Measurements from ENCODE around the gene IGF1R. TPM values are rescaled to one million over a fixed set of nuclear protein-coding genes. Genes with fewer than 3 reads are reported as not detected.

The IGF1R gene
- total and polyA plus RNA-seq, 2 of the 13 experiments (the other 11 are each of a cell fraction or from before 2014, with no cell fraction given) = 15.9 to 18.4 TPM

GRCh38 chr15:98843844-98844243 lies 195.5 kb downstream of the IGF1R start (continued):
- TF ChIP-seq, protein P1, sequence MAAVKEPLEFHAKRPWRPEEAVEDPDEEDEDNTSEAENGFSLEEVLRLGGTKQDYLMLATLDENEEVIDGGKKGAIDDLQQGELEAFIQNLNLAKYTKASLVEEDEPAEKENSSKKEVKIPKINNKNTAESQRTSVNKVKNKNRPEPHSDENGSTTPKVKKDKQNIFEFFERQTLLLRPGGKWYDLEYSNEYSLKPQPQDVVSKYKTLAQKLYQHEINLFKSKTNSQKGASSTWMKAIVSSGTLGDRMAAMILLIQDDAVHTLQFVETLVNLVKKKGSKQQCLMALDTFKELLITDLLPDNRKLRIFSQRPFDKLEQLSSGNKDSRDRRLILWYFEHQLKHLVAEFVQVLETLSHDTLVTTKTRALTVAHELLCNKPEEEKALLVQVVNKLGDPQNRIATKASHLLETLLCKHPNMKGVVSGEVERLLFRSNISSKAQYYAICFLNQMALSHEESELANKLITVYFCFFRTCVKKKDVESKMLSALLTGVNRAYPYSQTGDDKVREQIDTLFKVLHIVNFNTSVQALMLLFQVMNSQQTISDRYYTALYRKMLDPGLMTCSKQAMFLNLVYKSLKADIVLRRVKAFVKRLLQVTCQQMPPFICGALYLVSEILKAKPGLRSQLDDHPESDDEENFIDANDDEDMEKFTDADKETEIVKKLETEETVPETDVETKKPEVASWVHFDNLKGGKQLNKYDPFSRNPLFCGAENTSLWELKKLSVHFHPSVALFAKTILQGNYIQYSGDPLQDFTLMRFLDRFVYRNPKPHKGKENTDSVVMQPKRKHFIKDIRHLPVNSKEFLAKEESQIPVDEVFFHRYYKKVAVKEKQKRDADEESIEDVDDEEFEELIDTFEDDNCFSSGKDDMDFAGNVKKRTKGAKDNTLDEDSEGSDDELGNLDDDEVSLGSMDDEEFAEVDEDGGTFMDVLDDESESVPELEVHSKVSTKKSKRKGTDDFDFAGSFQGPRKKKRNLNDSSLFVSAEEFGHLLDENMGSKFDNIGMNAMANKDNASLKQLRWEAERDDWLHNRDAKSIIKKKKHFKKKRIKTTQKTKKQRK (IDR thresholded peaks at IDR 0.05; ENCODE audit: low read length) = no peak
- no peak for TF ChIP-seq ZNF546 (CRISPR knock-in tag; conservative IDR thresholded peaks at IDR 0.05)
- TF ChIP-seq, protein P2, sequence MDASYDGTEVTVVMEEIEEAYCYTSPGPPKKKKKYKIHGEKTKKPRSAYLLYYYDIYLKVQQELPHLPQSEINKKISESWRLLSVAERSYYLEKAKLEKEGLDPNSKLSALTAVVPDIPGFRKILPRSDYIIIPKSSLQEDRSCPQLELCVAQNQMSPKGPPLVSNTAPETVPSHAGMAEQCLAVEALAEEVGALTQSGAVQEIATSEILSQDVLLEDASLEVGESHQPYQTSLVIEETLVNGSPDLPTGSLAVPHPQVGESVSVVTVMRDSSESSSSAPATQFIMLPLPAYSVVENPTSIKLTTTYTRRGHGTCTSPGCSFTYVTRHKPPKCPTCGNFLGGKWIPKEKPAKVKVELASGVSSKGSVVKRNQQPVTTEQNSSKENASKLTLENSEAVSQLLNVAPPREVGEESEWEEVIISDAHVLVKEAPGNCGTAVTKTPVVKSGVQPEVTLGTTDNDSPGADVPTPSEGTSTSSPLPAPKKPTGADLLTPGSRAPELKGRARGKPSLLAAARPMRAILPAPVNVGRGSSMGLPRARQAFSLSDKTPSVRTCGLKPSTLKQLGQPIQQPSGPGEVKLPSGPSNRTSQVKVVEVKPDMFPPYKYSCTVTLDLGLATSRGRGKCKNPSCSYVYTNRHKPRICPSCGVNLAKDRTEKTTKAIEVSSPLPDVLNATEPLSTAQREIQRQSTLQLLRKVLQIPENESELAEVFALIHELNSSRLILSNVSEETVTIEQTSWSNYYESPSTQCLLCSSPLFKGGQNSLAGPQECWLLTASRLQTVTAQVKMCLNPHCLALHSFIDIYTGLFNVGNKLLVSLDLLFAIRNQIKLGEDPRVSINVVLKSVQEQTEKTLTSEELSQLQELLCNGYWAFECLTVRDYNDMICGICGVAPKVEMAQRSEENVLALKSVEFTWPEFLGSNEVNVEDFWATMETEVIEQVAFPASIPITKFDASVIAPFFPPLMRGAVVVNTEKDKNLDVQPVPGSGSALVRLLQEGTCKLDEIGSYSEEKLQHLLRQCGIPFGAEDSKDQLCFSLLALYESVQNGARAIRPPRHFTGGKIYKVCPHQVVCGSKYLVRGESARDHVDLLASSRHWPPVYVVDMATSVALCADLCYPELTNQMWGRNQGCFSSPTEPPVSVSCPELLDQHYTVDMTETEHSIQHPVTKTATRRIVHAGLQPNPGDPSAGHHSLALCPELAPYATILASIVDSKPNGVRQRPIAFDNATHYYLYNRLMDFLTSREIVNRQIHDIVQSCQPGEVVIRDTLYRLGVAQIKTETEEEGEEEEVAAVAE (CRISPR knock-in tag; IDR thresholded peaks at IDR 0.05; ENCODE audit: borderline replicate concordance) = no peak; the same call in 1 of the 2 replicates
- no peak; the same call in 1 of the 2 replicates for TF ChIP-seq HOMEZ (CRISPR knock-in tag; IDR thresholded peaks at IDR 0.05; ENCODE audit: low read depth)
- TF ChIP-seq NFKBIZ (CRISPR knock-in tag; IDR thresholded peaks at IDR 0.05) = no peak
- 0 out of 2 replicates have a peak, but pooled peaks have one; percentile 46 for TF ChIP-seq SNAPC2 (CRISPR knock-in tag; IDR thresholded peaks at IDR 0.05)
- no peak for TF ChIP-seq E2F2 (CRISPR knock-in tag; IDR thresholded peaks at IDR 0.05; ENCODE audit: borderline replicate concordance)
- no peak for TF ChIP-seq ZFX (CRISPR knock-in tag; IDR thresholded peaks at IDR 0.05; ENCODE audit: low read depth)
- TF ChIP-seq CENPX (CRISPR knock-in tag; IDR thresholded peaks at IDR 0.05) = no peak
- TF ChIP-seq MIER3 (CRISPR knock-in tag; IDR thresholded peaks at IDR 0.05; ENCODE audit: borderline replicate concordance) = peak; percentile 73; the same call in 1 of the 2 replicates
- no peak for TF ChIP-seq ZMAT3 (CRISPR knock-in tag; conservative IDR thresholded peaks at IDR 0.05)
- TF ChIP-seq ZSCAN31 (CRISPR knock-in tag; IDR thresholded peaks at IDR 0.05; ENCODE audit: low read depth) = no peak
- no peak for TF ChIP-seq SRSF9 (IDR thresholded peaks at IDR 0.05; ENCODE audit: borderline replicate concordance, insufficient read depth, low read depth, low read length, poor library complexity, severe bottlenecking)
- TF ChIP-seq ZSCAN30 (CRISPR knock-in tag; IDR thresholded peaks at IDR 0.05) = no peak
- TF ChIP-seq, protein P3, sequence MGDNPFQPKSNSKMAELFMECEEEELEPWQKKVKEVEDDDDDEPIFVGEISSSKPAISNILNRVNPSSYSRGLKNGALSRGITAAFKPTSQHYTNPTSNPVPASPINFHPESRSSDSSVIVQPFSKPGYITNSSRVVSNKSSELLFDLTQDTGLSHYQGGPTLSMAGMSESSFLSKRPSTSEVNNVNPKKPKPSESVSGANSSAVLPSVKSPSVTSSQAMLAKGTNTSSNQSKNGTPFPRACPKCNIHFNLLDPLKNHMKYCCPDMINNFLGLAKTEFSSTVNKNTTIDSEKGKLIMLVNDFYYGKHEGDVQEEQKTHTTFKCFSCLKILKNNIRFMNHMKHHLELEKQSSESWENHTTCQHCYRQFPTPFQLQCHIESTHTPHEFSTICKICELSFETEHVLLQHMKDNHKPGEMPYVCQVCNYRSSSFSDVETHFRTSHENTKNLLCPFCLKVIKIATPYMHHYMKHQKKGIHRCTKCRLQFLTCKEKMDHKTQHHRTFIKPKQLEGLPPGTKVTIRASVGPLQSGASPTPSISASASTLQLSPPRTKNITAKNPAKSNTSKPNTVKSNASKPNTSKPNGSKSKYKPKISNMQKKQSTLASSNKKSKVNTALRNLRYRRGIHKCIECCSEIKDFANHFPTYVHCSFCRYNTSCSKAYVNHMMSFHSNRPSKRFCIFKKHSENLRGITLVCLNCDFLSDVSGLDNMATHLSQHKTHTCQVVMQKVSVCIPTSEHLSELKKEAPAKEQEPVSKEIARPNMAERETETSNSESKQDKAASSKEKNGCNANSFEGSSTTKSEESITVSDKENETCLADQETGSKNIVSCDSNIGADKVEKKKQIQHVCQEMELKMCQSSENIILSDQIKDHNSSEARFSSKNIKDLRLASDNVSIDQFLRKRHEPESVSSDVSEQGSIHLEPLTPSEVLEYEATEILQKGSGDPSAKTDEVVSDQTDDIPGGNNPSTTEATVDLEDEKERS (CRISPR knock-in tag; IDR thresholded peaks at IDR 0.05) = no peak
- TF ChIP-seq EZH2 (conservative IDR thresholded peaks at IDR 0.05; ENCODE audit: low read depth, low read length) = no peak
